H9 (cell line): ENCODE measurements around the gene VRK3. TPM values are rescaled to one million over a fixed set of nuclear protein-coding genes. Genes with fewer than 3 reads are reported as not detected.

ENCODE experiments used
- DNase-seq: peaks from one replicate; pipeline ENCODE4 v3.0.0-alpha.2; 2017
- H2AFZ ChIP-seq: one replicate; pipeline ENCODE4 v1.6.1; 2013; ENCODE audit warnings: mild to moderate bottlenecking, low read length, control low read depth, moderate library complexity
- H2AK5ac ChIP-seq: 2 replicates; pipeline ENCODE4 v1.6.1; 2013; ENCODE audit warnings: low read length, control low read depth, mixed read lengths; ENCODE audit not compliant: insufficient read length
- H2BK120ac ChIP-seq: one replicate; pipeline ENCODE4 v1.6.1; 2013; ENCODE audit warnings: low read depth, mild to moderate bottlenecking, low read length, control low read depth, inconsistent platforms; ENCODE audit not compliant: poor library complexity, severe bottlenecking
- H2BK12ac ChIP-seq: 2 replicates; pipeline ENCODE4 v1.6.1; 2013; ENCODE audit warnings: low read length, control low read depth, mixed read lengths, low read depth; ENCODE audit not compliant: insufficient read length
- H2BK15ac ChIP-seq: 2 replicates; pipeline ENCODE4 v1.6.1; 2013; ENCODE audit warnings: low read depth, low read length, control low read depth
- H2BK20ac ChIP-seq: one replicate; pipeline ENCODE4 v1.6.1; 2013; ENCODE audit warnings: low read depth, mild to moderate bottlenecking, low read length, control low read depth, inconsistent platforms; ENCODE audit not compliant: poor library complexity, severe bottlenecking
- H2BK5ac ChIP-seq: 2 replicates; pipeline ENCODE4 v1.6.1; 2013; ENCODE audit warnings: low read length, control low read depth, mixed read lengths; ENCODE audit not compliant: insufficient read length
- H3K14ac ChIP-seq: 2 replicates; pipeline ENCODE4 v1.6.1; 2013; ENCODE audit warnings: low read length, control low read depth; ENCODE audit not compliant: insufficient read depth
- H3K18ac ChIP-seq: 2 replicates; pipeline ENCODE4 v1.6.1; 2013; ENCODE audit warnings: low read depth, mild to moderate bottlenecking, mixed read lengths, low read length, control low read depth; ENCODE audit not compliant: insufficient read length
- H3K23ac ChIP-seq: 2 replicates; pipeline ENCODE4 v1.6.1; 2013; ENCODE audit warnings: low read length, control low read depth, mixed read lengths, low read depth; ENCODE audit not compliant: insufficient read length
- H3K23me2 ChIP-seq: 2 replicates; pipeline ENCODE4 v1.6.1; 2013; ENCODE audit warnings: low read depth, mild to moderate bottlenecking, mixed read lengths, low read length, control low read depth; ENCODE audit not compliant: insufficient read length, poor library complexity, severe bottlenecking
- H3K27ac ChIP-seq: 2 replicates; pipeline ENCODE4 v1.5.1; 2013; ENCODE audit warnings: low read length, control low read depth, mixed read lengths, low read depth; ENCODE audit not compliant: insufficient read length
- H3K27me3 ChIP-seq: 2 replicates; pipeline ENCODE4 v1.6.1; 2013; ENCODE audit warnings: low read length, control low read depth, inconsistent platforms; ENCODE audit not compliant: insufficient read depth
- H3K4ac ChIP-seq: 2 replicates; pipeline ENCODE4 v1.6.1; 2013; ENCODE audit warnings: low read depth, mild to moderate bottlenecking, control low read depth, inconsistent platforms, low read length, moderate library complexity
- H3K4me1 ChIP-seq: 2 replicates; pipeline ENCODE4 v1.6.1; 2013; ENCODE audit warnings: low read length, control low read depth, inconsistent platforms; ENCODE audit not compliant: insufficient read depth
- H3K4me2 ChIP-seq: 2 replicates; pipeline ENCODE4 v1.6.1; 2013; ENCODE audit warnings: low read length, control low read depth, mixed read lengths; ENCODE audit not compliant: insufficient read length, insufficient read depth
- H3K56ac ChIP-seq: 2 replicates; pipeline ENCODE4 v1.6.1; 2013; ENCODE audit warnings: low read depth, mild to moderate bottlenecking, mixed read lengths, low read length, control low read depth; ENCODE audit not compliant: insufficient read length
- H3K79me1 ChIP-seq: 2 replicates; pipeline ENCODE4 v1.6.1; 2013; ENCODE audit warnings: low read depth, mild to moderate bottlenecking, moderate library complexity, low read length, control low read depth, inconsistent platforms; ENCODE audit not compliant: insufficient read depth, poor library complexity, severe bottlenecking
- H3K79me2 ChIP-seq: 2 replicates; pipeline ENCODE4 v1.6.1; 2013; ENCODE audit warnings: low read length, control low read depth, inconsistent platforms; ENCODE audit not compliant: insufficient read depth
- H3K9ac ChIP-seq: 2 replicates; pipeline ENCODE4 v1.6.1; 2013; ENCODE audit warnings: low read length, control low read depth, mixed read lengths; ENCODE audit not compliant: insufficient read length; ENCODE audit errors: extremely low read depth
- H3K9me3 ChIP-seq: one replicate; pipeline ENCODE4 v1.6.1; 2013; ENCODE audit warnings: low read depth, low read length, inconsistent platforms; ENCODE audit not compliant: control insufficient read depth
- H3T11ph ChIP-seq: one replicate; pipeline ENCODE4 v1.6.1; 2013; ENCODE audit warnings: mild to moderate bottlenecking, low read length, control low read depth, inconsistent platforms
- H4K20me1 ChIP-seq: one replicate; pipeline ENCODE4 v1.6.1; 2013; ENCODE audit not compliant: control insufficient read depth, insufficient read length, insufficient read depth
- H4K5ac ChIP-seq: 2 replicates; pipeline ENCODE4 v1.6.1; 2013; ENCODE audit warnings: low read depth, mild to moderate bottlenecking, mixed read lengths, low read length, control low read depth; ENCODE audit not compliant: insufficient read length
- H4K8ac ChIP-seq: replicated peaks from 2 replicates; pipeline ENCODE4 v1.6.1; 2013; ENCODE audit warnings: low read length, control low read depth, mixed read lengths, low read depth; ENCODE audit not compliant: insufficient read length
- H4K91ac ChIP-seq: 2 replicates; pipeline ENCODE4 v1.6.1; 2013; ENCODE audit warnings: low read depth, mild to moderate bottlenecking, moderate library complexity, mixed read lengths, low read length, control low read depth; ENCODE audit not compliant: insufficient read length
- H3K27ac Mint-ChIP-seq, 3 experiments: 2 replicates in 2 of 3; 3 replicates in 1 of 3; pipeline ENCODE4 v1.8.0; 2020 to 2021; ENCODE audit warnings: mixed read lengths in 3 of 3, mild to moderate bottlenecking in 1 of 3, moderate library complexity in 1 of 3
- H3K27me3 Mint-ChIP-seq: 2 replicates; pipeline ENCODE4 v1.8.0; 2021; ENCODE audit warnings: low read depth, mild to moderate bottlenecking, moderate library complexity, mixed read lengths
- H3K36me3 Mint-ChIP-seq, 3 experiments: 2 replicates in 2 of 3; 3 replicates in 1 of 3; pipeline ENCODE4 v1.8.0; 2020 to 2021; ENCODE audit warnings: low read depth in 3 of 3, mixed read lengths in 3 of 3; ENCODE audit not compliant: insufficient read depth in 1 of 3
- H3K4me1 Mint-ChIP-seq, 2 experiments: 2 replicates each; pipeline ENCODE4 v1.8.0; 2020; ENCODE audit warnings: mixed read lengths in 2 of 2
- H3K4me3 Mint-ChIP-seq, 2 experiments: 2 replicates in 1 of 2; 3 replicates in 1 of 2; pipeline ENCODE4 v1.8.0; 2020 to 2021; ENCODE audit warnings: mild to moderate bottlenecking in 2 of 2, mixed read lengths in 2 of 2, moderate library complexity in 1 of 2
- H3K9me3 Mint-ChIP-seq, 2 experiments: 2 replicates in 1 of 2; 3 replicates in 1 of 2; pipeline ENCODE4 v1.8.0; 2020; ENCODE audit warnings: mild to moderate bottlenecking in 2 of 2, mixed read lengths in 2 of 2, moderate library complexity in 1 of 2
- WGBS: extraction: QIAGEN DNeasy Blood & Tissue Kit; methylation state at CpG from one replicate; pipeline ENCODE4 v1.1.7; 2013; ENCODE audit warnings: missing lambda C conversion rate, low lambda C conversion rate, mixed read lengths; ENCODE audit not compliant: insufficient read length; ENCODE audit errors: extremely low coverage; 5-methylcytosine and 5-hydroxymethylcytosine counted together
- total RNA-seq: library from RNA; stranded (reverse); gene quantifications from 2 replicates; pipeline ENCODE4 v1.2.1, GENCODE V29; 2021
- TF ChIP-seq, protein P1 (sequence below): fragments of 200-600 bp; sonication (generic); conservative IDR thresholded peaks from 3 replicates; pipeline ENCODE4 v1.8.0; 2021; ENCODE audit warnings: antibody characterized with exemption, mild to moderate bottlenecking

Gene VRK3
- total RNA-seq, 1 experiment from 2014 or later, result 33.5 TPM

DNA sequence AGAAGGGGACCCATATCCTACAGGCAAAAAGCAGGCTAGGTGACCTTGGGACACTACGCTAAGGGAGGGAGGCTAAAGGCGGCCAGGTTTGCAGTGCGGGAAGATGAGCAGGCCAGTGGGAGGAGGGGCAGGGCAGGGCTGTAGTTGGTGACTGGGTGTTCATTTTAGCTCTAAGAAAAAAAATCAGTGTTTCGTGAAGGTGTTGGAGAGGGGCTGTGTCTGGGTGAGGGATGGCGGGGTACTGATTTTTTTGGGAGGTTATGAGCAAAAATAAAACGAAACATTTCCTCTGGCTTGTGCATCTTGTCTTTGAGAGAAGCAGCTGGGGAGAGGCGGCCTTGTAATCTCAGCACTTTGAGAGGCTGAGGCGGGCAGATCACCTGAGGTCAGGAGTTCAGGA is 91.5 kb downstream of the VRK3 start:
- TF ChIP-seq, protein P1, sequence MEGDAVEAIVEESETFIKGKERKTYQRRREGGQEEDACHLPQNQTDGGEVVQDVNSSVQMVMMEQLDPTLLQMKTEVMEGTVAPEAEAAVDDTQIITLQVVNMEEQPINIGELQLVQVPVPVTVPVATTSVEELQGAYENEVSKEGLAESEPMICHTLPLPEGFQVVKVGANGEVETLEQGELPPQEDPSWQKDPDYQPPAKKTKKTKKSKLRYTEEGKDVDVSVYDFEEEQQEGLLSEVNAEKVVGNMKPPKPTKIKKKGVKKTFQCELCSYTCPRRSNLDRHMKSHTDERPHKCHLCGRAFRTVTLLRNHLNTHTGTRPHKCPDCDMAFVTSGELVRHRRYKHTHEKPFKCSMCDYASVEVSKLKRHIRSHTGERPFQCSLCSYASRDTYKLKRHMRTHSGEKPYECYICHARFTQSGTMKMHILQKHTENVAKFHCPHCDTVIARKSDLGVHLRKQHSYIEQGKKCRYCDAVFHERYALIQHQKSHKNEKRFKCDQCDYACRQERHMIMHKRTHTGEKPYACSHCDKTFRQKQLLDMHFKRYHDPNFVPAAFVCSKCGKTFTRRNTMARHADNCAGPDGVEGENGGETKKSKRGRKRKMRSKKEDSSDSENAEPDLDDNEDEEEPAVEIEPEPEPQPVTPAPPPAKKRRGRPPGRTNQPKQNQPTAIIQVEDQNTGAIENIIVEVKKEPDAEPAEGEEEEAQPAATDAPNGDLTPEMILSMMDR, result no peak
- no peak overlapping the region for H2BK5ac ChIP-seq
- no peaks in the 10 kb centered on the region for H3K79me1 ChIP-seq
- H3K14ac ChIP-seq, result no peak overlapping the region
- H2AK5ac ChIP-seq, result no peak overlapping the region
- no peak overlapping the region for H3T11ph ChIP-seq
- peaks cover 7 to 14% of the 10 kb centered on the region in 2 experiments for H3K4me1 Mint-ChIP-seq
- no peaks in the 10 kb centered on the region; the same call in 1 of the 2 replicates for H3K4me1 ChIP-seq
- H4K5ac ChIP-seq, result no peak overlapping the region
- H3K9me3 Mint-ChIP-seq, result peaks cover 0 to 4% of the 10 kb centered on the region in 2 experiments; a peak in 2 of 5 replicates
- no peak overlapping the region for H2BK120ac ChIP-seq
- no peak overlapping the region; a peak in 1 of 5 replicates for H3K4me3 Mint-ChIP-seq
- H2BK12ac ChIP-seq, result no peak overlapping the region
- no peak overlapping the region for H3K27ac ChIP-seq
- H3K4ac ChIP-seq, result no peak overlapping the region
- no peak for DNase-seq
- H2BK15ac ChIP-seq, result no peak overlapping the region
- H3K56ac ChIP-seq, result no peak overlapping the region
- no peak overlapping the region for H3K9ac ChIP-seq
- no peak overlapping the region for H4K91ac ChIP-seq
- no peak overlapping the region for H3K23ac ChIP-seq
- H3K27me3 ChIP-seq, result no peaks in the 10 kb centered on the region
- H4K8ac ChIP-seq, result no peak overlapping the region
- WGBS, result no CpG with 5 or more reads among the region's 8 CpGs
- no peak overlapping the region for H3K4me2 ChIP-seq
- peaks cover 9 to 23% (median 9%) of the 10 kb centered on the region in 3 experiments for H3K36me3 Mint-ChIP-seq
- no peak overlapping the region for H2AFZ ChIP-seq
- H3K23me2 ChIP-seq, result peaks cover 7% of the 10 kb centered on the region
- H3K18ac ChIP-seq, result no peak overlapping the region
- H2BK20ac ChIP-seq, result no peak overlapping the region
- H3K27ac Mint-ChIP-seq, result peak overlapping the region in 2 of 3 experiments; percentile 5 to 91; a peak in 1 of 7 replicates
- H3K79me2 ChIP-seq, result peaks cover 1% of the 10 kb centered on the region; the same call in 1 of the 2 replicates
- no peaks in the 10 kb centered on the region for H4K20me1 ChIP-seq
- H3K9me3 ChIP-seq, result no peaks in the 10 kb centered on the region
- H3K27me3 Mint-ChIP-seq, result peaks cover 9% of the 10 kb centered on the region
